Daoy (cell line): Measurements from ENCODE around the gene HNRNPA3. TPM values are rescaled to one million over a fixed set of nuclear protein-coding genes. Genes with fewer than 3 reads are reported as not detected.
"Not testable (repeated sequence)": the region's sequence is repeated elsewhere in the genome, so short reads cannot be mapped to it uniquely, and the experiment has no call there.

Source experiments
- DNase-seq: peaks from one replicate; pipeline ENCODE4 v3.0.0-alpha.2; 2015; ENCODE audit warnings: low read depth
- total RNA-seq: library from RNA; depleted of rRNA; stranded (reverse); fragments of >200 nt; shearing (Covaris generic); gene quantifications from 2 replicates; pipeline ENCODE4 v1.2.3, GENCODE V29; 2014

Gene HNRNPA3
- total RNA-seq, 1 experiment from 2014 or later, result 52.1 TPM

DNA sequence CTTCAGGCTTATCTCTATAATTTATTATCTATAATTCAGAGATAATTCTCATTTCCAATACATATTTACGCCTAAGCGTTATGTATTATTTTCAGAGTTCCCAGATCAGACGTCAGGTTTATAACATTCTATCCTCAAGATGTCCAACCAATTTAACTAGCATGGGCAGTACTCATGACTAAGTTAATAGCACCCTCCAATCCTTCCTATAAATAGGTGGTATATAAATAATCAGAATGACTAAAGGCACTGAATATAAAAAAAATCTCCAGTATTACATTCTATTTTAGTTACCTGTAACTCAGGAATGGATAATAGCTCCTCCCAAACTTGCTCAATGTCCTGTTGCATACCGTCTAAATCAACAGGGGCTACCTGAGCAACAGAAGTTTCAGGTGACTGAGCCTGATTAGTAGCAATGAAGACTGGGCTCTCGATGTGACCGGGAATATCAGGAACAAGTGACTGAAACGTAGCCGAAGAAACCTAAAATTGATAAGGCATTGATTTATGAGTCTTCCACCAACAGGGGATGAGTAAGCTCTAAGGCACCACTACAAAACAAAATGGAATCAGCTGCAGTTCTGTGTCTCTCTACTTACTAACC is 19.6 kb downstream of the HNRNPA3 start:
- no peak for DNase-seq

DNA sequence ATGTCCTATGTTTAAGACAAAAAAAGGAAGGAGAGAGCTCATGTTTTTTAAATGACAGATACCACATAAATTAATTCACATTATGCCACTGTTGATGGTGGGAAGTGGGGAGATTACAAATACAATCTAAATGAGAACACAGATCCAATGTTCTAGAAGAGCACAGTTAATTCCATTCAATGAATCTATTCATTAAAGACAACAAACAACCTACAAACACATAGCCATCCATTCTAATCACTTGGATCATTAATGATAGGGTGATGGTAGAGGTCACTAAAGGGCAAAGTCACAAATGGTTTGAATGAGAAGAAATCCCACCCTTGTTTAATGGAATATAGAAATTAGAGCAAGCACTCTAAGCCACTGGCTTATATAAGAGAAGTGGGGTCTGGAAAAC is 21.7 kb downstream of the HNRNPA3 start:
- DNase-seq, result no peak

DNA sequence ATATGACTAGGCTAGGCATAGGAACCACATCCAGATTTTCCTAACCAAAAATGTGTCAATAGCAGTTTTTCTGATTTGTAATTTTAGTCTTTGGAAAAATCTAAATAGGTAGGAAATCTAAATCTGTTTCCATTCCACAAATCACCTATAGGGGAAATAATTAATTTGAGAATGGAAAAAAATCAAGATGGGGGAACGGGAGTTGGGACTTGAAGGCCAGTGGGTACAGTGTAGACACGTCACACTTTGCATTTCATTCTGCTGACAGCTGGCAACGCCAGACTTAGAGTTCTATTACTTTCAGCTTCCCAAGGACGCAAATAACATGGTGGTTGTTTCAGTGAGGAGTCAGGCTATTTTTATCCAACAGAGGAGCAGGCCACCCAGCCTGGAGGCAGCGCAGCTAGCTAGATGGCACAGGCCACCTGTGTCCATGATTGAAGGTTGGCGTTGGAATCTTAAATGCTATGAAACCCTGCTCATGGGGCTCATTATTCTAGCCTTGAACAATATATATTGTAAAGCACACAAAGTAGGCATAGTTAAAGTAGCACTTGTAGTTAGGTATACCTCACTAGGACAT is 23.4 kb downstream of the HNRNPA3 start:
- DNase-seq, result no peak

DNA sequence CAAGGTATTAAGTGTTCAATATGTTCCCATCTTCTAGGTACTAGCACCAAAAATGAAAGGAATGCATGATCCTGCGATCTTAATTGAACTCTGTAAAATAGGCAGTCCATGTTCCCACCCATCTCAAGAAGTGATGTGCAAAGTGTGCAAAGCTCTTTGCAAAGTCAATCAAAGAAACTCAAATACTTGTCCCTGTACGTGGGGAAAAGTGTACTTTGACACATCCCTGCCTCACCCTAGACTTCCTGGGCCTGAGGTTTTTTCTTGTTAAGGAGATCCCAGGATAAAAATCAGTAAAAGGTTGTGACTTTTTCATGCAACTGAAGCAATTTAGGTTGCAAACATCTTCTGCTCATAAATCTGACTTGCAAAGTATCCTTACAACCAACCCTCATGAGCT is 25.3 kb downstream of the HNRNPA3 start:
- no peak for DNase-seq

DNA sequence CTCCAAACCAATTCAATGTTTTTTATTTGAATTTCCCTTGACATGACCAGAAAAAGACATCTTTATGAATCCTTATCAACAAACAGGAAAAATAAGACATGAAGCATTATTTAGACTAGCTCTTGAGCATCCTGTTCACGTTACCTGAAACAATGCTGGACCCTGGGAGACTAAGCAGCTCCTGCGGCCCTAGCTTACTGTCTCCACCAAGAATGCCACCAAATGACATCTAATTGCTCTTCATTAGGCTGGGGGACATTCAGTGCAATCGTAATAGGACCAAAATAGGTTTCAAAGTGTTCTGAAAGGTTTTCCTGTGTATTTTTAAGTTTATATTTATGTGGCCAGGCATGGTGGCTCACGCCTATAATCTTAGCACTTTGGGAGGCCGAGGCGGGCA is 26.5 kb downstream of the HNRNPA3 start:
- DNase-seq, result no peak

DNA sequence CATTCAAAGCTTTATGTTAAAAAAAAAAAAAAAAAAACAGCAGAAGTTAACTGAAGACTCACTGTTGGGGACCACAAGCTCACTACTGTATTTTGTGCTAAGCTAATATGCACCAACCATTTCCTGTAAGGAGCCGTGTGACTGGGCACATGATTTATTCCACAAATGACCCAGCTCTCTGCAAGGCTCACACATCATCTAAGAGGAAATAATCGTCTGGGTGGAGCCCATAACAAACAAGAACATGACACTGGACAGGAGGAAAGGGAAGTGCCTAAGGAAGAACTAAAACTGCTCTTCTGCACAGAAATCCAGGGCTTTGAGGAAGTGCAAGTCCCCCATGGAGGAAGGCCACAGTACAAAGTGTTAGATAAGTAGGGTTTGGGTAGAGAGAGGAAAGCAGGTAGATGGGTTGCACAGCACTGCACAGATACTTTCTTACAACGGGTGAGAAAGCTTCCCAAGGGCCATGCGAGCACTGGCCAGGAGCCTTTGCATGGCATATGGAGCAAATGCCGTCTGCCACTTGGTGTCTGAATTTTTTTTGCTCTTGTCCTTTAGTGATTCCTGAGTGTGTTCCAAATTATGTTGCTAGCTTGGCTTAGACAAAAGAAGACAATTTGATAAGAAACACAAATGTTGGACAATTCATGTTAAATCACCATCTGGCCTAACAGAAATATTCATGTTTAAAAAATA is 27.5 kb downstream of the HNRNPA3 start:
- DNase-seq, result peak; percentile 59

DNA sequence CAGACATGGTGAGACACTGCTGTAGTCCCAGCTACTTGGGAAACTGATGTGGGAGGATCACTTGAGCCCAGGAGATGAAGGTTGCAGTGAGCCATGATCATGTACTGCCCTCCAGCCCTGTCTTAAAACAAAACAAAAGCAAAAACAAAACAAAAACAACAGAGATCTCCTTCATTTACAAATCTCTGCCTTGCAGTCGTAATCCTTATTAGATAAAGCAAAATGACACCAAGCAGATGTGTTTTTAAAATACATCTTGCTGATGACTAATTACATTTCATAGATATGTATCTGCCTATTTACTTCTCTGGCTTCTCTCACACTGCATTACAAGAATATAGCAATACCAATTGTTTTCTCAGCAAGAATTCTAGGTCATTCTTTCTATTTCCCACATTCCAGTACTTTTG is 29.1 kb downstream of the HNRNPA3 start:
- no peak for DNase-seq

DNA sequence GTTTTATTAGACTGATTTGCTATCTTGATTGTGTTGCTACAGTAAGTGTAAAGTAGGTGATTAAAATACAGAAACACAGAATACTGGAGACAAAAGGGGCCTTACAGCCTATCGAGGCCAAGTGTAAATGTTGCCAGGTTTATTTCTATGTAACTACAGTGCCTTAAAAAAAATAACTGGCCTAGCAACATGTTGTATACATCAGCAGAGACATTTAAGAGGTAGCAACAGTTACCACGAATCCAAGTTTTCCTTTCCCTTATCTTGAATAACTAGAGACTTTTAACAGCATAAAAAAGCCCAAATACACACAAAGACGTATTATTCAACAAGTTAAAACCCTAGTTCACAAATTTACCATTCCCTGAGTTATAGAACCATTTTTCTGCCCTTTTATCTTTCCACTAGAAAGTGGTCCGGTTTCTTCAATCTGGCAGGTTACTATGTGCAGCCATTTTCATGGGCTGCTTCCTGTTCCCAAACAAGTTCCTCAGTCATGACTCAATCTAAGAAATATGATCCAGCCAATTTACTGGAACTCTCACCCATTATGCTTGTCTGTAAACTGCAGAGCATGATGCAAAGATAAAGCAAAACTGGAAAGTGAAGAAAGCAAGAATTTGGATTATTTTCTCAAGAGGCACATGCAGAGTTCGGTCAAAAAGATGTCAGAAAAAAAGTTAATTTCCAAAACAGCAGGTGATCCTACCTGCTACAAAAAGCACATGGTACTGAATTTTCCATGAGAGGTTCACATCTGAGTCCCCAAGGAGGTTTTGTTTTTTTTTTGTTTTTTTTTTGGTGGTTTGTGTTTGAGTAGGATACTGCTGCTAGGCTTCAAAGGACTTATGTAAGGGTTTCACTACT is 29.8 kb downstream of the HNRNPA3 start:
- peak; percentile 79 for DNase-seq

DNA sequence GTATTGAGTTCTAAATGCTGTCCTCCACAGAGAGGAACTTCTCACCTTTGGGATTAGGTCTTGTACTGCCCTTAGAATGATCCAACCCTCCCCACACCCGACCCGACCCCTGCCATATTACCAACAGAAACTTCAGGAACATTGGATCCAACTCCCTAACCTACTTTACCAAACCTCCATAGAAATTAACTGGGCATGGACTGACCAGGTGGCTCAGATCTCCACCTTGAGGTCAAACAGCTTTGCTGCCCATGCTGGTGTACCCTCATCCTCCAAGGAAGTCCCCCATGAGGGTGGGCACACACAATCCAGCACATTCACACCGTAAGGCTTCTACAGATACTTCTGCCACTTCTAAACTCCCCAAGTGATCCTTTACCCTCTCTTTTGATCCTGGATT is 30.5 kb downstream of the HNRNPA3 start:
- no peak for DNase-seq

DNA sequence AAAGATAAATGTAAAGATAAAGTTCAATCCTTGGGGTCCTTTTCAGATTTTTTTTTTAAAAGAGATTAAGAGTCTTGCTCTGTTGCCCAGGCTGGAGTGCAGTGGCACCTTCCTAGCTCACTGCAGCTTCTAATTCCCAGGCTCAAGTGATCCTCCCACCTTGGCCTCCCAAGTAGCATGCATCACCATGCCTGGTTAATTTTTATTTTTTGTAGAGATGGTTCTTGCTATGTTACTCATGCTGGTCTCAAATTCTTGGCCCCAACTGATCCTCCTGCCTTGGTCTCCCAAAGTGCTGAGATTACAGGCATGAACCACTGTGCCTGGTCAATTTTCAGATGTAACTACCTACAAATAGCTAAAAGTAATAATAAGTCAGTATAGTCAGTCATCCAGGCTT is 30.9 kb downstream of the HNRNPA3 start:
- DNase-seq, result peak; percentile 55

DNA sequence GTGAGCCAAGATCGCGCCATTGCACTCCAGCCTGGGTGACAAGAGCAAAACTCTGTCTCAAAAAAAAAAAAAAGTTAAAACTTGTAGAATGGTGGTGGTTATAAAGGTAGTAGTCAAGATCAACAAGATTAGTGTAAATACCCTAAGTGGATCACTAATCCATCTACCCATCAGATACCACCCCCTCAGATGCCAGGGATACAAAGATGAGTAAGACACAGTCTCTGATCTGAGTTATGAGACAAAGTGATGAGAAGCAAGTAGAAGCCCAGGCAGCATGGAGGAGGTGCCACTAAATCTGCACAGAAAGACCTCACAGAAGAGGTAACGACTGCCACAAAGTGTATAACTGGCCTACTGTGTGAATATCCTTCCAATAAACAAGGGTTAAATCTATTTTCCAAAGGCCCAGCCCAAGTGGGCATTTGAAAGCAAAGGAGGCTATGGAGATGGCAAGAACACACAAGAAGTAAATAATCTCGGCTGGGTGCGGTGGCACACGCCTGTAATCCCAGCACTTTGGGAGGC is 31.7 kb downstream of the HNRNPA3 start:
- no peak for DNase-seq

DNA sequence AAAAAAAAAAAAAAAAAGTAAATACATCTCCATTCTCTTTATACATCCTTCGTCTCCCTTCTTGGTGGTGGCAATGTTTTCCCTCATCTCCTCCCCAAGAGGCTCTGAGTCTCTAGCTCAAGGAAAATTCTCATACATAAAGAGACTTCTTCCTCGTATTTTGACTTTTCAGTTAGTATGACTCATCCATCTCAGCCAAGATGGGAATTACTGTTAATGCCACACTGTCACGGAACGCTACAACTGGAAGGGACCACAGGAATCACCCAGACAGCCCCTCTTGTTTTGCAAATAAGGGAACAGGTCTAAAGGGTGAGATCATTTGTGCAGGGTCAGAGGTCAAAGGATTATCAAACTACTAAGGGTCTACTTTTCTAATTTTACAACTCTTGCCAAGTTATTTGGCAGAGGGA is 32.4 kb downstream of the HNRNPA3 start:
- peak; percentile 85 for DNase-seq

DNA sequence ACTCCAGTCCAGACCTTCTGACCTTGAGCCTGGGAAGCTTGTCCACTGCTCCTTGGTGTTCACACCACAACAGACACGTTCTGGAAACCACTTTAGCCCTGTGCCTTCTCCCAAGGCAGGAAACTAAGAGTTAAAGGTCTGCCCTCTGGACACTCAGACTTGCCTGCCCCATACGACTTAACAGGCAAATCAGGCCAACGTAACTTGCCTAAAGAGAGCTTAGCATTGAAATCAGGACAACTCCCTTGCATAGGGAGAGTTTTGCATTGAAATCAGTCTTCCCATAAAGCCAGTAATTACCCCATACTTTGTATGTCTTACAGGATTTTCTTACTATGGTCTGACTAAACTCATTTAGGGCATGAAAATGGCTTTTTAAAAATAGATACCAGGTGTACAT is 33.4 kb downstream of the HNRNPA3 start:
- DNase-seq, result no peak

DNA sequence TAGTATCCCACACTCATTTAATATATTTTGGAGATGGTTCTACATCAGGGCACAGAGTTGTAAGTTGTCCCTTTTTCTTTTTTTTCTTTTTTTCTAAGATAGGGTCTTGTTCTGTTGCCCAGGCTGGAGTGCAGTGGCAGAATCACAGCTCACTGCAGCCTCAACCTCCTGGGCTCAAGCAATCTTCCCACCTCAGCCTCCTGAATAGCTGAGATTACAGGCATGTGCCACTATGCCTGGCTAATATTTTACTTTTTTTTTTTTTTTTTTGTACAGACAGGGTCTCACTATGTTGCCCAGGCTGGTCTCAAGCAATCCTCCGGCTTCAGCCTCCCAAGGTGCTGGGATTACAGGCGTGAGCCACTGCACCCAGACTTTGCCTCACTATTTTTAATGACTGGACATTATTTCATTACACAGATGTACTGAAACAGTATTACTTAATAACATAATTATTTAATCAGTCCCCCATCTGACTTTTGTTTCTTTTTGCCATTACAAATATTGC is 34.0 kb downstream of the HNRNPA3 start:
- DNase-seq, result not testable (repeated sequence)

DNA sequence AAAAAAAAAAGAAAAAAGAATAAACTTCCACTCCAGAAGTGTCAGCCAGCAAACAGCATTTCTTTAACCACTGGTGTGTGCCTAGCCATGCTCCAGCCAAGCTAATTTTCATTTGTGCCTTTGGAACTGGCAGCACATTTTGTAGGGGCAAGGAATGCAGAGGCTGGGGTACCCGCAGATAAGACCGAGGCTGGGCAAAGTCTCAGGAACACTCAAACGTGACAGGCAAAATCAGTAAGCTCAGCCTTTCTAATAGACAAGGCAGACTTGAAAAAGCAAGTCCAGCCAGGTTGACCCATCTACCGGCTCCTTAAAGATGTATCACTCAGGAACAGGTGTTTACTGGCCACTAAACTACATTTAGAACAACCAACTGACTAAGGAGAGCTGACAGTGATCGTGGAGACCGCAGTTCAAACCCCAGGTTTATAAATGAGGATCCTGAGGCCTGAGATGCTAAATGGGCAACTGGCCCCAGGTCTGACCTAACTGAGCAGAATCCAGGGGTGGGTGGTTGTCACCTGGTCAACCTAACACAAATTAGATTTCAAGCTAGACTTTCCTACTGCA is 35.2 kb downstream of the HNRNPA3 start:
- no peak for DNase-seq

DNA sequence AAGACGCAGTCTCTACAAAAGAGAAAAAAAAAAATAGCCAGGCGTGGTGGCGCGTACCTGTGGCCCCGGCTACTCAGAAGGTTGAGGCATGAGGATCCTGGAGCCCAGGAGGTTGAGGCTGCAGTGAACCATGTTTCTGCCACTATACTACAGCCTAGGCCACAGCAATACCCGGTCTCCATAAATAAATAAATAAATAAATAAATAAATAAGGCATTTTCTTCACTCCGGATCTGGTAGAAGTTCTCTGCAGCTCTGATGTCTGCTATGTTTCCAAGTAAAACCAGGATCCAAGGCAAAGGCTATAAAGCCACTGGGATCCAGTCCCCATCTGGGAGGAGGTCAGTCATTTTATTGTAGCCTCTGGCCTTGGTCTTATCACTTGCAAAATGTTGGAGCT is 36.4 kb downstream of the HNRNPA3 start:
- no peak for DNase-seq

DNA sequence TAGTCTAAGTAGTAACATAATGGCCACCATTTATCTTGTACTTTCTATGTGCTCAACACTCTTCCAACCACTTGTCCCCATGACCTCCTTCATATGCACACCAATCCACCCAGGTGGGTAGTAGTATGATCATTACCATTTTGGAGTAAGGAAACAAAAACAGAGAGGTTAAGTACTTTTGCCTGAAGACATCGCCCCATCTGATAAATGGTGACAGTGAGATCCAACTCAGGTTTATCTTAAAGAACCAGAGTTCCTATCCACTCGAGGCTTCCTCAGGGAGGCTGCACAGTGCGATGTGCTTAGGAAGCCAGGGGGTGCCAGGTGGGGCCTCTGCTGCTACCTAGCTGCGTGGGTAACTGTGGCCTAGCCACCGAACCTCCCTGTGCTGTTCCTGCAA is 37.9 kb downstream of the HNRNPA3 start:
- no peak for DNase-seq

DNA sequence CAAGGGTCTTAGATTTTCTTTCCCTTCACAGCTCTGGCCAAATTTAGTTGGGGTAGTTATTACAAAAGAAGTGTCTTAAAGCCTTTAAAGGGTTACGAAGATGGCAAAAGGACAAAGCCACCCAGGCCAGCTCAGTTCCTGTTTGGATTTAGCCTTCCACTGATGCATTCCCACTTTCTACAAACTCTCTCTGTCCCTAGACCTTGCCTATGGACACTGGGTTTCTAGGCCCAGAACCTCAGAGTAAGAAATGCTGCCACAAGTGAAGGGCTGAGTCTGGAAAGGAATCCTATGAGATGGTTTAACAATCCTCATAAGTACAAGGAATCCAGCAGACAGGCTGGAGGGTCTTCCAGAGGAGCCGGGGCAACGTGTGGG is 38.6 kb downstream of the HNRNPA3 start:
- DNase-seq, result no peak

DNA sequence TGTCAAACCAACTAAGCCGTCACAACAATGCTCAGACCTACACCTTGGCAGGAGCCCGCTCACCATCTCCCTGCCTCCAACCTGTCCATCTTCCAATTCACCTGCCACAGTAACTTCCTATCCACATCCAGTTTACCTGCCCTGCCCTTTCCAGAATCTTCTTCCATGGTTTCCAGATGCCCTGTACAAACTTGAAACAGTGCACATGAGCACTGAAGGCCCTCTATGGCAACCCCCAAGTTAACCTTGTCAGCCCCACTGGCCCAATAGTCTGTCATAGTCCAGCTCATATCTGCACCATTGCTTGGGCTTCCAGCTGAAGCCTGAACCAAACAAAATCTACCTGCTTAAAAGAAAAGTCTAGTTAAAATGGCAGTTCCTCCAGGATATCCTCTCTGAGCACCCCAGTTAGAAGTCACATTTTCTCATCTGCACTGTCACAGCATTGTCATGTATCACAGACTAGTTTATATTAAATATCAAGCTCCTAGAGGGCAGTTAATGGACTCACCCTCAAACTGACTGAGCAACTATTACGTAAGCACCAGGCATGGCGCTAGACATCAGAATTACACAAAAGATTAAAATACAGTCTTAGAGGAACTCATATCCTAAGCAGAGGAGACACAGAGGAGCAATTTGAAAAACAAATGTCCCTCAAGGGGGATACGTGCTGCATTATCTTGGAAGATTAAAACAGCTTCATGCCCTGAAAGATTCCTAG is 40.4 kb downstream of the HNRNPA3 start:
- no peak for DNase-seq

DNA sequence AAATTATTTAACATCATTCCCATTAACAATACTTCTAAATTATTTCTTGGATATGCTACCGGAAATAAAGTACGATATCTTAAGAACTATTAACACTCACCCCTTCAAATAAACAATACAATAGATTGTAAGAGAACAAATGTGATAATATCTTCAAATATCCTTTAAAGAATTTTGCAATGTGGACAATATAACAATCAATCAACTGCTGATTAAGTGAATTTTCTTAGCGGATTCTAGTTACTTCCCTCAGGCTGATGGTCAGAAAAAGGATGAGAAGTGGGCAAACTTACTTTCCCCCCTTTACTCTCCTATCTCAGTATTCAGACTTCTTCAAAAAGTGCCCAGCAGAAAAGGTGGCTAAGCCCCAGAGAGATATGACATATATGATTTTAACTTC is 41.1 kb downstream of the HNRNPA3 start:
- DNase-seq, result no peak
